IMR-90 (cell line): ENCODE data around the gene SIM1. TPM values are rescaled to one million over a fixed set of nuclear protein-coding genes. Genes with fewer than 3 reads are reported as not detected.

Source experiments
- ATAC-seq: fragments of 200-7000 bp; cut with Tn5 transposase; 2 replicates; pipeline ENCODE4 v1.9.1; 2020; ENCODE audit warnings: low read depth, mild to moderate bottlenecking, moderate library complexity
- BruUV-seq: library from RNA; stranded (reverse); fragments of 400-500 nt; replicated peaks from 2 replicates; lab custom pipeline; 2021; lab: Mats Ljungman, UMichigan
- CTCF ChIA-PET: fragments of 300-600 bp; formaldehyde crosslinking; extraction: SDS; loops from one replicate; lab custom pipeline; 2021; ENCODE audit warnings: antibody characterized with exemption; lab: Yijun Ruan, JAX
- POLR2A ChIA-PET: fragments of 300-600 bp; sonication (Branson Sonifier 250); formaldehyde crosslinking; loops from one replicate; lab custom pipeline; 2022; ENCODE audit warnings: antibody characterized with exemption; ENCODE audit not compliant: unreplicated experiment; lab: Charles Lee
- DNase-seq: peaks from one replicate; pipeline ENCODE4 v3.0.0; 2013
- H2AFZ ChIP-seq: replicated peaks from 2 replicates; pipeline ENCODE3; 2013; ENCODE audit warnings: low read length, mild to moderate bottlenecking; ENCODE audit not compliant: poor library complexity
- H2AK5ac ChIP-seq: 2 replicates; pipeline ENCODE4 v1.6.1; 2013; ENCODE audit warnings: low read depth, low read length, inconsistent platforms
- H2AK9ac ChIP-seq: replicated peaks from 2 replicates; pipeline ENCODE3; 2013; ENCODE audit warnings: mild to moderate bottlenecking, low read depth, low read length, moderate library complexity; ENCODE audit not compliant: poor library complexity
- H2BK120ac ChIP-seq: 2 replicates; pipeline ENCODE4 v1.6.1; 2013; ENCODE audit warnings: low read depth, low read length, inconsistent platforms
- H2BK15ac ChIP-seq: 3 replicates; pipeline ENCODE4 v1.6.1; 2013; ENCODE audit warnings: low read depth, low read length, inconsistent platforms
- H2BK20ac ChIP-seq: 2 replicates; pipeline ENCODE4 v1.6.1; 2013; ENCODE audit warnings: low read depth, mild to moderate bottlenecking, inconsistent platforms, low read length, moderate library complexity
- H2BK5ac ChIP-seq: 2 replicates; pipeline ENCODE4 v1.6.1; 2013; ENCODE audit warnings: mild to moderate bottlenecking, low read depth, low read length, inconsistent platforms; ENCODE audit not compliant: poor library complexity, severe bottlenecking
- H3K14ac ChIP-seq: replicated peaks from 2 replicates; pipeline ENCODE4 v1.6.1; 2013; ENCODE audit warnings: low read depth, low read length, inconsistent platforms
- H3K18ac ChIP-seq: 2 replicates; pipeline ENCODE4 v1.6.1; 2013; ENCODE audit warnings: low read depth, low read length, control low read depth
- H3K23ac ChIP-seq: 2 replicates; pipeline ENCODE4 v1.6.1; 2013; ENCODE audit warnings: low read depth, low read length, inconsistent platforms
- H3K27ac ChIP-seq: 2 replicates; pipeline ENCODE4 v1.5.1; 2013; ENCODE audit warnings: mild to moderate bottlenecking, control low read depth, low read length; ENCODE audit not compliant: insufficient read depth
- H3K27me3 ChIP-seq: 2 replicates; pipeline ENCODE4 v1.6.1; 2013; ENCODE audit warnings: low read length; ENCODE audit not compliant: control insufficient read depth, insufficient read depth
- H3K36me3 ChIP-seq: 2 replicates; pipeline ENCODE4 v1.6.1; 2013; ENCODE audit warnings: low read length, mixed read lengths; ENCODE audit not compliant: control insufficient read depth, insufficient read depth
- H3K4ac ChIP-seq: 2 replicates; pipeline ENCODE4 v1.6.1; 2013; ENCODE audit warnings: low read depth, low read length, inconsistent platforms
- H3K4me1 ChIP-seq: 2 replicates; pipeline ENCODE4 v1.6.1; 2013; ENCODE audit warnings: low read length, mixed read lengths; ENCODE audit not compliant: control insufficient read depth, insufficient read depth
- H3K4me2 ChIP-seq: 2 replicates; pipeline ENCODE4 v1.6.1; 2013; ENCODE audit warnings: low read depth, mild to moderate bottlenecking, control low read depth, low read length, moderate library complexity
- H3K4me3 ChIP-seq: 2 replicates; pipeline ENCODE4 v1.5.1; 2013; ENCODE audit warnings: low read depth, mild to moderate bottlenecking, control low read depth, low read length, moderate library complexity; ENCODE audit not compliant: insufficient read depth
- H3K56ac ChIP-seq: 2 replicates; pipeline ENCODE4 v1.6.1; 2013; ENCODE audit warnings: low read length, inconsistent platforms; ENCODE audit not compliant: insufficient read depth; ENCODE audit errors: extremely low read depth
- H3K79me1 ChIP-seq, 2 experiments: 2 replicates each; pipeline ENCODE4 v1.6.1; 2013; ENCODE audit warnings: low read length in 2 of 2, inconsistent platforms in 1 of 2, low read depth in 1 of 2
- H3K9ac ChIP-seq: 2 replicates; pipeline ENCODE4 v1.6.1; 2013; ENCODE audit warnings: low read depth, low read length, control low read depth
- H3K9me1 ChIP-seq: 2 replicates; pipeline ENCODE4 v1.6.1; 2013; ENCODE audit warnings: low read length, inconsistent platforms; ENCODE audit not compliant: insufficient read depth
- H3K9me3 ChIP-seq: 2 replicates; pipeline ENCODE4 v1.6.1; 2013; ENCODE audit warnings: low read length; ENCODE audit not compliant: control insufficient read depth, insufficient read depth
- H4K20me1 ChIP-seq: 2 replicates; pipeline ENCODE4 v1.6.1; 2013; ENCODE audit warnings: low read length, inconsistent platforms; ENCODE audit not compliant: insufficient read depth
- H4K5ac ChIP-seq: 2 replicates; pipeline ENCODE4 v1.6.1; 2013; ENCODE audit warnings: mild to moderate bottlenecking, low read depth, low read length, control low read depth
- H4K8ac ChIP-seq, 2 experiments: 2 replicates each; pipeline ENCODE4 v1.6.1; 2013; ENCODE audit warnings: low read depth in 2 of 2, low read length in 2 of 2, control low read depth in 1 of 2, inconsistent platforms in 1 of 2
- H4K91ac ChIP-seq: 2 replicates; pipeline ENCODE4 v1.6.1; 2013; ENCODE audit warnings: low read depth, low read length, inconsistent platforms; ENCODE audit not compliant: insufficient read depth
- BHLHE40 ChIP-seq: fragments of 150-350 bp; IDR thresholded peaks from 2 replicates; pipeline ENCODE4 v1.6.1; 2016; ENCODE audit warnings: mild to moderate bottlenecking, low read depth, low read length
- CEBPB ChIP-seq: IDR thresholded peaks from 2 replicates; pipeline ENCODE4 v1.6.1; 2012; ENCODE audit warnings: low read depth, low read length, improper control_type of control experiment
- CHD1 ChIP-seq: IDR thresholded peaks from 2 replicates; pipeline ENCODE4 v1.6.1; 2012; ENCODE audit warnings: low read depth, low read length, improper control_type of control experiment
- CTCF ChIP-seq: conservative IDR thresholded peaks from 2 replicates; pipeline ENCODE4 v1.5.1; 2012; ENCODE audit warnings: mild to moderate bottlenecking, low read depth, low read length, improper control_type of control experiment
- ELK1 ChIP-seq: fragments of 150-350 bp; IDR thresholded peaks from 2 replicates; pipeline ENCODE4 v1.6.1; 2016; ENCODE audit warnings: low read depth, mild to moderate bottlenecking, low read length, moderate library complexity, borderline replicate concordance
- FOS ChIP-seq: fragments of 150-350 bp; IDR thresholded peaks from 2 replicates; pipeline ENCODE4 v1.6.1; 2016; ENCODE audit warnings: low read depth, low read length
- MAFK ChIP-seq: IDR thresholded peaks from 2 replicates; pipeline ENCODE4 v1.6.1; 2012; ENCODE audit warnings: low read depth, low read length, improper control_type of control experiment
- MAZ ChIP-seq: IDR thresholded peaks from 2 replicates; pipeline ENCODE4 v1.6.1; 2012; ENCODE audit warnings: low read depth, mild to moderate bottlenecking, low read length, improper control_type of control experiment, moderate library complexity, borderline replicate concordance
- MXI1 ChIP-seq: IDR thresholded peaks from 2 replicates; pipeline ENCODE4 v1.6.1; 2012; ENCODE audit warnings: low read depth, mild to moderate bottlenecking, low read length, moderate library complexity, borderline replicate concordance
- NFE2L2 ChIP-seq: fragments of 150-350 bp; IDR thresholded peaks from 2 replicates; pipeline ENCODE4 v1.6.1; 2016; ENCODE audit warnings: low read depth, mild to moderate bottlenecking, low read length
- POLR2A ChIP-seq: IDR thresholded peaks from 2 replicates; pipeline ENCODE4 v1.6.1; 2012; ENCODE audit warnings: mild to moderate bottlenecking, low read depth, low read length
- RAD21 ChIP-seq: IDR thresholded peaks from 2 replicates; pipeline ENCODE4 v1.6.1; 2012; ENCODE audit warnings: low read length, improper control_type of control experiment
- RCOR1 ChIP-seq: IDR thresholded peaks from 2 replicates; pipeline ENCODE4 v1.6.1; 2012; ENCODE audit warnings: mild to moderate bottlenecking, low read length, improper control_type of control experiment; ENCODE audit not compliant: insufficient replicate concordance
- RFX5 ChIP-seq: IDR thresholded peaks from 2 replicates; pipeline ENCODE4 v1.8.0; 2012; ENCODE audit warnings: low read depth, mild to moderate bottlenecking, low read length, moderate library complexity
- SMC3 ChIP-seq: fragments of 150-350 bp; IDR thresholded peaks from 2 replicates; pipeline ENCODE4 v1.6.1; 2016; ENCODE audit warnings: low read depth, mild to moderate bottlenecking, antibody characterized with exemption, low read length, moderate library complexity
- USF2 ChIP-seq: fragments of 150-350 bp; IDR thresholded peaks from 2 replicates; pipeline ENCODE4 v1.6.1; 2017; ENCODE audit warnings: mild to moderate bottlenecking, antibody characterized with exemption, low read length, low read depth
- WGBS, 2 experiments: methylation state at CpG; one replicate each; pipeline versions ENCODE4 v1.1.5 to v1.1.7; 2013; ENCODE audit warnings: missing lambda C conversion rate in 2 of 2; ENCODE audit not compliant: insufficient read length in 1 of 2; ENCODE audit errors: extremely low coverage in 2 of 2; 5-methylcytosine and 5-hydroxymethylcytosine counted together
- dilution Hi-C: fragments of 300-500 bp; cut with HindIII; formaldehyde crosslinking; loops from one replicate; pipeline ENCODE4 v1.14.3; 2018; ENCODE audit warnings: low sequenced_read_pairs; ENCODE audit not compliant: unreplicated experiment
- in situ Hi-C: fragments of 300-500 bp; cut with MboI; formaldehyde crosslinking; loops from 3 replicates; pipeline ENCODE4 v1.14.3; 2019; ENCODE audit warnings: low sequenced_read_pairs, inconsistent platforms, mixed read lengths
- intact Hi-C: fragments of 100-400 bp; cut with micrococcal nuclease; formaldehyde crosslinking; loops from 2 replicates; pipeline ENCODE4 v1.10.0; 2022
- polyA plus RNA-seq, 3 experiments: library from polyadenylated mRNA; depleted of rRNA; stranded (reverse); fragments of >200 nt; gene quantifications; 2 replicates each; pipeline ENCODE4 v1.2.3, GENCODE V29; 2012; ENCODE audit warnings: low replicate concordance in 1 of 3
- total RNA-seq: library from RNA; depleted of rRNA; stranded (reverse); fragments of >200 nt; gene quantifications from 2 replicates; pipeline ENCODE4 v1.2.3, GENCODE V29; 2012

Gene SIM1
- total and polyA plus RNA-seq, 2 of the 4 experiments (the other 2 are of a cell fraction), result not detected

- H4K20me1 ChIP-seq, result no peaks in the 10 kb centered on the region
- no peaks in the 10 kb centered on the region for H3K4me1 ChIP-seq
- peaks cover 24% of the 10 kb centered on the region for H3K27me3 ChIP-seq
- no peak overlapping the region for H2BK120ac ChIP-seq
- POLR2A ChIA-PET, result no interaction called here
- H3K4me3 ChIP-seq, result no peak overlapping the region
- no peak overlapping the region for H3K23ac ChIP-seq
- no peak overlapping the region for H4K91ac ChIP-seq
- no peak overlapping the region for H2AK9ac ChIP-seq
- H2AFZ ChIP-seq, result no peak overlapping the region
- dilution Hi-C loops (no loop called here), intact Hi-C loops (no loop called here), in situ Hi-C loops (loop anchor here (25.0 kb wide), 1 partner anchor 631 kb away; no protein-coding TSS in a partner anchor)
- H3K27ac ChIP-seq, result no peak overlapping the region
- no peaks in the 10 kb centered on the region for H3K9me1 ChIP-seq
- H2BK20ac ChIP-seq, result no peak overlapping the region
- no peaks in the 10 kb centered on the region for H3K79me1 ChIP-seq
- TF ChIP-seq POLR2A (no peak), SMC3 (no peak), NFE2L2 (no peak), ELK1 (no peak), CHD1 (no peak), MAZ (no peak), RFX5 (no peak), MXI1 (no peak), RAD21 (no peak), FOS (no peak), USF2 (no peak), BHLHE40 (no peak), MAFK (no peak), CEBPB (no peak), RCOR1 (no peak), CTCF (no peak)
- no peak overlapping the region for H2BK15ac ChIP-seq
- H3K4me2 ChIP-seq, result no peak overlapping the region
- H3K9ac ChIP-seq, result no peak overlapping the region
- no peak overlapping the region for H4K5ac ChIP-seq
- no peak overlapping the region for H2BK5ac ChIP-seq
- DNase-seq (no peak), ATAC-seq (no peak)
- no TSS peak for BruUV-seq
- H2AK5ac ChIP-seq, result no peak overlapping the region
- no peak overlapping the region for H3K56ac ChIP-seq
- no CpG with 5 or more reads among the region's 6 CpGs for whole genome bisulfite sequencing, 2 experiments
- no peak overlapping the region for H3K18ac ChIP-seq
- no peak overlapping the region for H3K4ac ChIP-seq
- no peak overlapping the region for H3K14ac ChIP-seq
- no peak overlapping the region for H4K8ac ChIP-seq
- CTCF ChIA-PET, result no interaction called here
- H3K36me3 ChIP-seq, result no peaks in the 10 kb centered on the region
- no peaks in the 10 kb centered on the region for H3K9me3 ChIP-seq
These were observed 28.6 kb upstream of the SIM1 start for GRCh38 chr6:100493206-100493888.
